Heart left ventricle (tissue), 13 donors: Measurements from ENCODE around the gene WNT11.

ENCODE experiments used
- POLR2A ChIP-seq, 2 donors: fragments of 450-650 bp; IDR thresholded peaks; one replicate each; pipeline ENCODE4 v1.6.1; 2017; ENCODE audit warnings: antibody characterized with exemption in 2 of 2, mild to moderate bottlenecking in 2 of 2, moderate library complexity in 2 of 2
- TF ChIP-seq, protein P1 (sequence below), 12 donors: fragments of 200-600 bp; sonication (generic) in 4 of 12; IDR thresholded peaks; one replicate each; pipeline versions ENCODE4 v1.5.0 to v1.8.0; 2018 to 2022; ENCODE audit warnings: antibody characterized with exemption in 12 of 12, mild to moderate bottlenecking in 5 of 12
- donor health status: ischemic (EF 13 %, LVEDD 7.1; RV severe dilation, severe dysfunction).
- donor health status: DM: no; HTN: yes; CAD: no.
- donor health status: DM: no; HTN: no; CAD: no.
- donor health status: ischemic (EF 25% LVEDD 6.9; RV normal size, moderate dysfunction).
- donor health status: ischemic (EF 25% LVEDD 5.7; RV mildly dilated, moderate dysfunction).
- donor health status: ischemic (EF 35%, LVEDD 5.7; RV mildly dilated, moderate dysfunction).
- donor health status: nonischemic (EF 11% LVEDD 7.7; RV severe dilation, severe dysfunction).
- donor health status: DM: yes; HTN: yes; CAD: no.
- donor health status: PGD.
- donor health status: ischemic (EF 29% LVEDD 5.4; RV normal size, mild dysfunction).
- donor health status: nonischemic (EF 23%, LVEDD 6.1; RV moderate dilation, normal function).

- TF ChIP-seq POLR2A (IDR thresholded peaks at IDR 0.05) = no peak
- TF ChIP-seq, protein P1, sequence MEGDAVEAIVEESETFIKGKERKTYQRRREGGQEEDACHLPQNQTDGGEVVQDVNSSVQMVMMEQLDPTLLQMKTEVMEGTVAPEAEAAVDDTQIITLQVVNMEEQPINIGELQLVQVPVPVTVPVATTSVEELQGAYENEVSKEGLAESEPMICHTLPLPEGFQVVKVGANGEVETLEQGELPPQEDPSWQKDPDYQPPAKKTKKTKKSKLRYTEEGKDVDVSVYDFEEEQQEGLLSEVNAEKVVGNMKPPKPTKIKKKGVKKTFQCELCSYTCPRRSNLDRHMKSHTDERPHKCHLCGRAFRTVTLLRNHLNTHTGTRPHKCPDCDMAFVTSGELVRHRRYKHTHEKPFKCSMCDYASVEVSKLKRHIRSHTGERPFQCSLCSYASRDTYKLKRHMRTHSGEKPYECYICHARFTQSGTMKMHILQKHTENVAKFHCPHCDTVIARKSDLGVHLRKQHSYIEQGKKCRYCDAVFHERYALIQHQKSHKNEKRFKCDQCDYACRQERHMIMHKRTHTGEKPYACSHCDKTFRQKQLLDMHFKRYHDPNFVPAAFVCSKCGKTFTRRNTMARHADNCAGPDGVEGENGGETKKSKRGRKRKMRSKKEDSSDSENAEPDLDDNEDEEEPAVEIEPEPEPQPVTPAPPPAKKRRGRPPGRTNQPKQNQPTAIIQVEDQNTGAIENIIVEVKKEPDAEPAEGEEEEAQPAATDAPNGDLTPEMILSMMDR (IDR thresholded peaks at IDR 0.05) = no peak
Observed at GRCh38 chr11:76217653-76218160, 11.4 kb upstream of the WNT11 start.
